BJ (cell line): ENCODE data around the gene NCSTN. TPM values are rescaled to one million over a fixed set of nuclear protein-coding genes. Genes with fewer than 3 reads are reported as not detected.
A peak's percentile ranks its signal among the peaks of the same experiment; 100 is the strongest.

Experiments used
- CTCF ChIA-PET: fragments of 350-600 bp; formaldehyde crosslinking; extraction: SDS; loops from one replicate; lab custom pipeline; 2021; ENCODE audit warnings: antibody characterized with exemption, inconsistent platforms; lab: Yijun Ruan, JAX
- POLR2A ChIA-PET: fragments of 300-600 bp; sonication (Branson Sonifier 250); formaldehyde crosslinking; extraction: SDS; loops from one replicate; lab custom pipeline; 2021; ENCODE audit warnings: antibody characterized with exemption; lab: Charles Lee
- DNase-seq: peaks from one replicate; pipeline ENCODE4 v3.0.0-alpha.2; 2011; ENCODE audit warnings: low read depth
- H3K27me3 ChIP-seq: 2 replicates; pipeline ENCODE4 v1.6.0; 2011; ENCODE audit warnings: low read length; ENCODE audit not compliant: control insufficient read depth, insufficient read depth
- H3K36me3 ChIP-seq: 2 replicates; pipeline ENCODE4 v1.5.1; 2011; ENCODE audit warnings: low read length; ENCODE audit not compliant: control insufficient read depth, insufficient read depth
- H3K4me3 ChIP-seq: 2 replicates; pipeline ENCODE4 v1.5.1; 2011; ENCODE audit warnings: low read depth, mild to moderate bottlenecking, control low read depth, low read length
- polyA plus RNA-seq: library from polyadenylated mRNA; depleted of rRNA; stranded (reverse); fragments of >200 nt; gene quantifications from 2 replicates; pipeline ENCODE4 v1.2.3, GENCODE V29; 2011
- TF ChIP-seq, protein P1 (sequence below): IDR thresholded peaks from 2 replicates; pipeline ENCODE4 v1.5.1; 2011; ENCODE audit warnings: low read depth, mild to moderate bottlenecking, control low read depth, inconsistent platforms, low read length, moderate library complexity; ENCODE audit not compliant: insufficient read depth

Gene NCSTN
- polyA plus RNA-seq, 1 experiment: 260 TPM

GRCh38 chr1:160398823-160399222 is 55.6 kb downstream of the NCSTN start:
- TF ChIP-seq, protein P1, sequence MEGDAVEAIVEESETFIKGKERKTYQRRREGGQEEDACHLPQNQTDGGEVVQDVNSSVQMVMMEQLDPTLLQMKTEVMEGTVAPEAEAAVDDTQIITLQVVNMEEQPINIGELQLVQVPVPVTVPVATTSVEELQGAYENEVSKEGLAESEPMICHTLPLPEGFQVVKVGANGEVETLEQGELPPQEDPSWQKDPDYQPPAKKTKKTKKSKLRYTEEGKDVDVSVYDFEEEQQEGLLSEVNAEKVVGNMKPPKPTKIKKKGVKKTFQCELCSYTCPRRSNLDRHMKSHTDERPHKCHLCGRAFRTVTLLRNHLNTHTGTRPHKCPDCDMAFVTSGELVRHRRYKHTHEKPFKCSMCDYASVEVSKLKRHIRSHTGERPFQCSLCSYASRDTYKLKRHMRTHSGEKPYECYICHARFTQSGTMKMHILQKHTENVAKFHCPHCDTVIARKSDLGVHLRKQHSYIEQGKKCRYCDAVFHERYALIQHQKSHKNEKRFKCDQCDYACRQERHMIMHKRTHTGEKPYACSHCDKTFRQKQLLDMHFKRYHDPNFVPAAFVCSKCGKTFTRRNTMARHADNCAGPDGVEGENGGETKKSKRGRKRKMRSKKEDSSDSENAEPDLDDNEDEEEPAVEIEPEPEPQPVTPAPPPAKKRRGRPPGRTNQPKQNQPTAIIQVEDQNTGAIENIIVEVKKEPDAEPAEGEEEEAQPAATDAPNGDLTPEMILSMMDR: no peak
- DNase-seq: no peak
- Histone ChIP-seq H3K27me3 (peaks cover 27% of the 10 kb centered on the region), H3K36me3 (no peaks in the 10 kb centered on the region), H3K4me3 (no peak overlapping the region)
- ChIA-PET POLR2A (no interaction called here), CTCF (interaction anchor here (1.1 to 1.6 kb wide), 2 partner anchors 11 to 22 kb away, joined by 3 read pairs; no protein-coding TSS in a partner anchor)

GRCh38 chr1:160399544-160400222 is 56.5 kb downstream of the NCSTN start:
- CTCF ChIA-PET: no interaction called here
- no peak overlapping the region for H3K4me3 ChIP-seq
- peaks cover 29% of the 10 kb centered on the region for H3K27me3 ChIP-seq
- H3K36me3 ChIP-seq: no peaks in the 10 kb centered on the region
- POLR2A ChIA-PET: no interaction called here
- TF ChIP-seq, protein P1: no peak
- no peak for DNase-seq

GRCh38 chr1:160400223-160400645 is 57.1 kb downstream of the NCSTN start, which contains the start of gene VANGL2:
Gene VANGL2 (plus strand): TSS chr1:160400564. CDS start chr1:160415838, 15,274 bp downstream.
- TF ChIP-seq, protein P1: no peak
- Histone ChIP-seq H3K36me3 (no peaks in the 10 kb centered on the region), H3K27me3 (peaks cover 29% of the 10 kb centered on the region), H3K4me3 (peak within 1 kb of the TSS; percentile 27)
- DNase-seq: no peak
- ChIA-PET POLR2A (no interaction called here), CTCF (no interaction called here)

GRCh38 chr1:160400646-160401486 is 57.7 kb downstream of the NCSTN start:
- peaks cover 29% of the 10 kb centered on the region for H3K27me3 ChIP-seq
- ChIA-PET POLR2A (no interaction called here), CTCF (no interaction called here)

GRCh38 chr1:160401487-160401805 is 58.3 kb downstream of the NCSTN start:
- no peak for DNase-seq
- ChIA-PET CTCF (no interaction called here), POLR2A (no interaction called here)
- H3K4me3 ChIP-seq: no peak overlapping the region
- no peaks in the 10 kb centered on the region for H3K36me3 ChIP-seq
- TF ChIP-seq, protein P1: no peak
- H3K27me3 ChIP-seq: peaks cover 29% of the 10 kb centered on the region

More at GRCh38 chr1:160400646-160401486, 57.7 kb downstream of the NCSTN start:
- H3K36me3 ChIP-seq: no peaks in the 10 kb centered on the region
- DNase-seq: no peak
- TF ChIP-seq, protein P1: no peak
- peak overlapping the region; percentile 27 for H3K4me3 ChIP-seq
